ENCODE data around the gene SLC35F4. TPM values are rescaled to one million over a fixed set of nuclear protein-coding genes. Genes with fewer than 3 reads are reported as not detected.
"Not testable (repeated sequence)": the region's sequence is repeated elsewhere in the genome, so short reads cannot be mapped to it uniquely, and the experiment has no call there.

The SLC35F4 gene
- total RNA-seq, 1 donor from 2014 or later: 0.14 TPM

DNA sequence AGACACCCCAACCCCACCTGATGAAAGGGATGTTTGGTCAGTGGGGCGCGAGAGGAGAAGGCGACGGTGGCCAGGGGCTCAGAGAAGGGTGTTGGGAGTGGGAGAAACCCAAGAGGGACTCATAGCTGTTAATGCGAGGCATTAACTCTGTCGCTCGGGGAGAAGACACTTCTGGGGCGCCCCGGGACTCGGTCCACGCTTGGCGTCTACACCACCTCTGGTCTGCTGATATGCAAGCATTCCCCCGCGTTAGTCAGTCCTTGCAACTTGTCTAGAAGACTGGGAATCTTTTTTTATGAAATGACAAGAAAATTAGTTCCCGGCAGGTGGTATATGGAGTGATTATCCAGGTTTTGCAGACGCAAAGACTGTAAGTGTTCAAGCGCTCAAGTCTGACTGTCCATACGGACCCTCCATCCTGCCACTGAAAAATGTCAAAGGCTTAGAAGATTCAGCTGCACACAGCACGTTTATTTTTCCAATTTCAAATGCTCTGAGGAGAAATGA is 360 bp upstream of the SLC35F4 start:
- TF ChIP-seq, protein P1, sequence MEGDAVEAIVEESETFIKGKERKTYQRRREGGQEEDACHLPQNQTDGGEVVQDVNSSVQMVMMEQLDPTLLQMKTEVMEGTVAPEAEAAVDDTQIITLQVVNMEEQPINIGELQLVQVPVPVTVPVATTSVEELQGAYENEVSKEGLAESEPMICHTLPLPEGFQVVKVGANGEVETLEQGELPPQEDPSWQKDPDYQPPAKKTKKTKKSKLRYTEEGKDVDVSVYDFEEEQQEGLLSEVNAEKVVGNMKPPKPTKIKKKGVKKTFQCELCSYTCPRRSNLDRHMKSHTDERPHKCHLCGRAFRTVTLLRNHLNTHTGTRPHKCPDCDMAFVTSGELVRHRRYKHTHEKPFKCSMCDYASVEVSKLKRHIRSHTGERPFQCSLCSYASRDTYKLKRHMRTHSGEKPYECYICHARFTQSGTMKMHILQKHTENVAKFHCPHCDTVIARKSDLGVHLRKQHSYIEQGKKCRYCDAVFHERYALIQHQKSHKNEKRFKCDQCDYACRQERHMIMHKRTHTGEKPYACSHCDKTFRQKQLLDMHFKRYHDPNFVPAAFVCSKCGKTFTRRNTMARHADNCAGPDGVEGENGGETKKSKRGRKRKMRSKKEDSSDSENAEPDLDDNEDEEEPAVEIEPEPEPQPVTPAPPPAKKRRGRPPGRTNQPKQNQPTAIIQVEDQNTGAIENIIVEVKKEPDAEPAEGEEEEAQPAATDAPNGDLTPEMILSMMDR (IDR thresholded peaks at IDR 0.05; ENCODE audit: unreplicated experiment): no peak
- no peak overlapping the region for H3K27ac Mint-ChIP-seq
- H3K4me3 Mint-ChIP-seq (ENCODE audit: low read depth): peak overlapping the region; percentile 58
- H3K4me1 Mint-ChIP-seq (ENCODE audit: low read depth): peaks cover 12% of the 10 kb centered on the region
- no peak for DNase-seq (ENCODE audit: low spot score, unreplicated experiment)
- no peaks in the 10 kb centered on the region for H3K36me3 Mint-ChIP-seq (ENCODE audit: insufficient read depth)
- no peaks in the 10 kb centered on the region for H3K9me3 Mint-ChIP-seq (ENCODE audit: low read depth)
- H3K27me3 Mint-ChIP-seq: peaks cover 37% of the 10 kb centered on the region

DNA sequence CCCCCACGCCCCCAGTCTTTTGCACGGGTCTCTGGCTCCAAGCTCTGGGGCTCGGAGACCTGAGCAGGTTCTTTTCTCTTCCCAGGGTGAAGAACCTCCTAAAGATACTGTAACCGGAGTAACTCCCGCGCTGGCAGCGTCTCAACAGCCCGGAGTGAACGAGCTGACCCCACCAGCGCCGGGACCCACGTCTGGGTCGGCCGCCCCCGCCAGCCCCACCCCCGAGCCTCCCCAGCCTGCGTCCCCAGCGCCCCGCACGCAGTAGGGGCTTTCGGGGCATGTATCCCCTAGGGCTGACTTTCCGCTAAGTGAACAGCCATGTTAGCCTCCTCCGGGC is 858 bp downstream of the SLC35F4 start:
- H3K27ac Mint-ChIP-seq: no peak overlapping the region
- DNase-seq (ENCODE audit: low spot score, unreplicated experiment): no peak
- H3K9me3 Mint-ChIP-seq (ENCODE audit: low read depth): no peaks in the 10 kb centered on the region
- H3K27me3 Mint-ChIP-seq: peaks cover 37% of the 10 kb centered on the region
- H3K4me1 Mint-ChIP-seq (ENCODE audit: low read depth): peaks cover 11% of the 10 kb centered on the region
- TF ChIP-seq, protein P1 (IDR thresholded peaks at IDR 0.05; ENCODE audit: unreplicated experiment): no peak
- no peaks in the 10 kb centered on the region for H3K36me3 Mint-ChIP-seq (ENCODE audit: insufficient read depth)
- H3K4me3 Mint-ChIP-seq (ENCODE audit: low read depth): peak overlapping the region; percentile 65

DNA sequence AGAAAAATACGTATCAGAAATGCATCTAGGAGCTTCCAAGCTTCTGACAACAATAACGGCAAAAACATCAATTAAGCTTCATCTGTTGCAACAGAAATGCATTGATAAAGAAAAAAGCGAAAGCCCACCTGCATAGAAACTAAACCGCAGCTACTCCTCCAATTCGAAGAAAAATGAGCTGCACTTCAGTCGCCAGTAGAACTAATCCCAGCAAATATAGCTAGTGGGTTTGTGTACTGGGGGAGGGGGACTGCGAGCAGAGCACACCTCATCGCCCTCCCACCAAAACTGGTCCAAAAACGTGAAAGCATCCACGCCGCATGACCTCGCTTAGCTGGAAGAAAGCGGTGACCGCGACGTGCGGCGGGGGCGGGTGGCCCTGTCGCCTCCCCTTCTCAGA is 1.2 kb downstream of the SLC35F4 start:
- no peak for DNase-seq (ENCODE audit: low spot score, unreplicated experiment)
- H3K27me3 Mint-ChIP-seq: peaks cover 37% of the 10 kb centered on the region
- TF ChIP-seq, protein P1 (IDR thresholded peaks at IDR 0.05; ENCODE audit: unreplicated experiment): no peak
- H3K4me3 Mint-ChIP-seq (ENCODE audit: low read depth): no peak overlapping the region
- no peaks in the 10 kb centered on the region for H3K36me3 Mint-ChIP-seq (ENCODE audit: insufficient read depth)
- H3K9me3 Mint-ChIP-seq (ENCODE audit: low read depth): no peaks in the 10 kb centered on the region
- no peak overlapping the region for H3K27ac Mint-ChIP-seq
- H3K4me1 Mint-ChIP-seq (ENCODE audit: low read depth): peaks cover 8% of the 10 kb centered on the region

DNA sequence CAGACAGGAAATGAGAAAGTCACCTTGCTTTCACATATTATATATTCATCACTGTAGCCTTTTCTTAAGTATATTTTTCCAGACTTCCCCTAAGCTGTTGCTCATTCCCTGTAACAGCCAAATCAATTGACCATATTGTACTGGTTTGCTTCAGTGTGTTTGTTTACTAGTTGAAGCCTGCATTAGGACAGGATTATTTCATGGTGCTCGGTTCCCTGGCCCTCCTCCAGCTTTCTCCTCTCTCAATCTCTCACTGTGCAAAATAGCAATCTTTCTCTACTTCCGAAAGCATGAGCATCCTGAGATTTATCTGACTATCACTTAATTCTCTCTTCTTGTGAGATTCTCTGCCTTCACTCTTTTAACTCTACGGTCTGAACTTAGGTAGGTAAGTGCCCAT is 2.4 kb downstream of the SLC35F4 start:
- no peak overlapping the region for H3K4me3 Mint-ChIP-seq (ENCODE audit: low read depth)
- H3K27me3 Mint-ChIP-seq: peaks cover 37% of the 10 kb centered on the region
- TF ChIP-seq, protein P1 (IDR thresholded peaks at IDR 0.05; ENCODE audit: unreplicated experiment): no peak
- H3K27ac Mint-ChIP-seq: no peak overlapping the region
- H3K9me3 Mint-ChIP-seq (ENCODE audit: low read depth): no peaks in the 10 kb centered on the region
- DNase-seq (ENCODE audit: low spot score, unreplicated experiment): no peak
- H3K36me3 Mint-ChIP-seq (ENCODE audit: insufficient read depth): no peaks in the 10 kb centered on the region
- H3K4me1 Mint-ChIP-seq (ENCODE audit: low read depth): peaks cover 2% of the 10 kb centered on the region

DNA sequence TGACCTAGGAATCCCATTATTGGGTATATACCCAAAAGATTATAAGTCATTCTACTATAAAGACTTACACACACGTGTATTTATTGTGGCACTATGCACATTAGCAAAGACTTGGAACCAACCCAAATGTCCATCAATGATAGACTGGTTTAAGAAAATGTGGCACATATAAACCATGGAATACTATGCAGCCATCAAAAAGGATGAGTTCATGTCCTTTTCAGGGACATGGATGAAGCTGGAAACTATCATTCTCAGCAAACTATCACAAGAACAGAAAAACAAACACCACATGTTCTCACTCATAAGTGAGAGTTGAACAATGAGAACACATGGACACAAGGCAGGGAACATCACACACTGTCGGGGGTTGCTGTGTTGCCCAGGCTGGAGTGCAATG is 10.2 kb downstream of the SLC35F4 start:
- not testable (repeated sequence) for DNase-seq (ENCODE audit: low spot score, unreplicated experiment); H3K27ac Mint-ChIP-seq; H3K9me3 Mint-ChIP-seq (ENCODE audit: low read depth)

DNA sequence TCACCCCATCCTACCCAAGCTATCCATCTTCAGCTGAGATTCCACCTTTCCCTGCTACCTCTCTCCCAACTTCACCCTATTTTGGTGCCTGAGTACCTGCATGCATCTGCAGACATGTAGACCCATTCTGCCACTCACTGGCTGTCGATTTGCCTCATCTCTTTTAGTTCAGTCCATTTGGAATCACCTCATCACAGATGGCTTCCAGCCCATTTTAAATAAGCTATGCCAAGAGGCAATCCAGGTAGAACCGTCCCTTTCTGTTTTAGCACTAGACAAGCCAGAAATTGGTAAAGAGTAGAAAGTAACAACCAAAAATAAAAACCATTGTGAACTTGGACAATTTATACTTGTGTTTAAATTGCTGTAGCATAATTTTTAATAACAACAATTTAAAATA is 11.3 kb downstream of the SLC35F4 start:
- Mint-ChIP-seq H3K36me3 (ENCODE audit: insufficient read depth) (no peaks in the 10 kb centered on the region), H3K27me3 (peaks cover 9% of the 10 kb centered on the region), H3K9me3 (ENCODE audit: low read depth) (no peaks in the 10 kb centered on the region), H3K4me1 (ENCODE audit: low read depth) (no peaks in the 10 kb centered on the region), H3K27ac (no peak overlapping the region), H3K4me3 (ENCODE audit: low read depth) (no peak overlapping the region)
- DNase-seq (ENCODE audit: low spot score, unreplicated experiment): no peak
- TF ChIP-seq, protein P1 (IDR thresholded peaks at IDR 0.05; ENCODE audit: unreplicated experiment): no peak

More for the DNA sequence above, 10.2 kb downstream of the SLC35F4 start:
- not testable (repeated sequence) for H3K4me1 Mint-ChIP-seq (ENCODE audit: low read depth); H3K36me3 Mint-ChIP-seq (ENCODE audit: insufficient read depth); H3K4me3 Mint-ChIP-seq (ENCODE audit: low read depth); H3K27me3 Mint-ChIP-seq
